IPS-18c (cell line): ENCODE data around the gene RASD2.

Source experiments
- H3K4me3 ChIP-seq: 2 replicates; pipeline ENCODE4 v1.7.0; 2013; ENCODE audit warnings: low read depth, mild to moderate bottlenecking, low read length, moderate library complexity; ENCODE audit not compliant: insufficient read depth
- H3K9me3 ChIP-seq: one replicate; pipeline ENCODE4 v1.6.1; 2013; ENCODE audit warnings: mild to moderate bottlenecking, low read length, moderate library complexity; ENCODE audit not compliant: control insufficient read depth, insufficient read depth

Gene RASD2

DNA sequence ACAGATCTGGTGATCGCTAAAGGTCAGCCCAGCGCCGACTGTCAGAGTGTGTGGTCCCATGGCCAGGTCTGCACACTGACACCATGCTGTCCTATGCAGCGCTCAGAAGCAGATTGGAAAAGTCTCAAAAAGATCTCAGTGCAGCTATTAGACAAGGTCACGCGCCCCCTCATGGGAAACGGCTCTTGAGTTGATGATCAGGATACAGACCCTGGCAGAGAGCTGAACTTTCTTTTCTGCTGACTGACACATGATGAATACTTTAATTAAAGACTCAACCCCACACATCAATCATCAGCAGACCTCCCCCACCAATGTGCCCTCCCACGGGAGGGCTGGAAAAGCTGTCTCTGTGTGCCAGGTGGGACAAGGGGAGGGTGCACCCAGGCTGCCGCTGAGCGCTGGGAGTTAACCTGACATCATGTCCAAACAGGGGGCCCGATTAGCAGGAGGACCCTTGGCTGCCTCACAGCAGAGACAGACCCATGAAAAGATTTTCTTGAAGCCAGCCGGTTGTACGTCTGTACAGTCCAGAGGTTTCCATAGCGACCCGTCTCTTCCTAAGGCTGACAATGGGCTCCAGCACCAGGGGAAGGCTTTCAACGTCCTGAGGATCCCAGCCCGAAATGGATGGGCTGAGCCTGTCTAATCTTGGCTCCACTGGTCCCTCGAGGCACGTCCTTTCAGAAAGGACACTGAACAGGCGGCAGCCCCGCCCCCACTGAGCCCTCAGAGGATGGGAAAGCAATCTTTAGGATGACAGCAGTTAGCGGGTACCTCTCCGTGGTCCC, 26.9 kb downstream of the RASD2 start:
- Histone ChIP-seq H3K9me3 (no peaks in the 10 kb centered on the region), H3K4me3 (no peak overlapping the region)

DNA sequence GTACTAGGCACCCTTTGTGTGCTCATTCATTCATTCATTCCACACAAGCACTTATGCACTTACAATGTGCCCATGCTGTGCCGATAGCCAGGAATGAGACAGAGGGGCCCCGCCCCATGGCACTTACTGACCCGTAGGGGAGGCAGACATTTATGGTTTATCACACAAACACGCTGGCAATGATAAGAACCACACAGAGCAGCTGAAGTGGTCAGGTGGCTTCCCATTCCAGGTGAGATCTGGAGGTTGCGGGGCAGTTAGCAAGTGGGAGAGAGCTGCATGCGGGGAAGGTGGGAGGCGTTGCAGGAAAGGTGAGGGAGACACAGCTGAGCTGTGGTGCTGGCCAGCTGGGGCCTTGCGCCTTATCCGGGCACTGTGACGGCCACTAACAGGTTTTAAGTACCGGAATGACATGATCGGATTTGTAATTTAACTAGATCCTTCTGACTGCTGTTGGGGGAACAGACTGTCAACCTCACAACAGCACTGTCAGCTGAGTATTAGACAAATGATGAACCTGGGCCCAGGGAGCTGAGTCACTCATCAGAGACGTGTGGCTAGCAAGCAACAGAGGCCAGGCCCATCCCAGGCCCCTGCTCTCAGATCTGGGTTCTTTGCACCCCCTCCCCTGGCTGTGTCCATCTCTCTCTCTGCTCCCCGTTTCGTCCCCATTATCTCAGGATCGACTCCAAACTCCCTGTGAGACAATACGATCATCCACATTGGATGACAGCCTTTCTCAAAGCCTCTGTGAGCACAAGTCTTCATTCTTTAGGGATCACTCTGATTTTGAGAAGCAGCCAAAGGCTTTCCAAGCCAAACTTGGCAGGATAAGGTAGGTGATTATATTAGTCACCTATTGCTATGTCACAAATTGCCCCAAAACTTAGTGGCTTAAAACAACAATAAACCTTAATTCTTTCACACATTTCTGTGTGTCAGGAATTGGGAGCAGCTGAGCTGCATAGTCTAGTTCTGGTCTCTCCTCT, 28.4 kb downstream of the RASD2 start:
- Histone ChIP-seq H3K9me3 (no peaks in the 10 kb centered on the region), H3K4me3 (no peak overlapping the region)

DNA sequence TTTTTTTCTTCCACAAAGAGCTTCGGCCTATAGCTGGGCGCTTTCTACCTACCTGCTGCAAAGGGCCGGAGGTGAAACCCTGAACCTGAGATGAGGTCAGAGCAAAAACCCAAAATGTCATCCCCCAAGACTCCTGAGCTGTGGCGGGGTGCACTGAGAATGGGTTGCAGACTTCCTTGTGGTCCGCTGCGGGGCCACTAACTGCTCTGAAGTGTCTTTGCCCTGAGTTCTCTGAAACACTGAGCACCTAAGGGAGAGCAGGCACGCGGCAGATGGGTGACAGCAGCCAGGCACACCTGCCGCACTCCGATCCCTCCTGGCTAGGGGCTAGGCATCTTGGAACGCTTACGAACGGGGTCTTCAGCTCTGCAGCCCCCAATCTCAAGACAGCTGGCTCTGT, 29.3 kb downstream of the RASD2 start:
- H3K9me3 ChIP-seq: no peaks in the 10 kb centered on the region
- no peak overlapping the region for H3K4me3 ChIP-seq

- no peak overlapping the region for H3K4me3 ChIP-seq
- no peaks in the 10 kb centered on the region for H3K9me3 ChIP-seq
Measured at GRCh38 chr22:35570686-35571194, 30.1 kb downstream of the RASD2 start.

GRCh38 chr22:35572556-35572955, 31.9 kb downstream of the RASD2 start:
- Histone ChIP-seq H3K4me3 (no peak overlapping the region), H3K9me3 (no peaks in the 10 kb centered on the region)

GRCh38 chr22:35575116-35575748, 34.6 kb downstream of the RASD2 start:
- Histone ChIP-seq H3K9me3 (no peaks in the 10 kb centered on the region), H3K4me3 (no peak overlapping the region)

DNA sequence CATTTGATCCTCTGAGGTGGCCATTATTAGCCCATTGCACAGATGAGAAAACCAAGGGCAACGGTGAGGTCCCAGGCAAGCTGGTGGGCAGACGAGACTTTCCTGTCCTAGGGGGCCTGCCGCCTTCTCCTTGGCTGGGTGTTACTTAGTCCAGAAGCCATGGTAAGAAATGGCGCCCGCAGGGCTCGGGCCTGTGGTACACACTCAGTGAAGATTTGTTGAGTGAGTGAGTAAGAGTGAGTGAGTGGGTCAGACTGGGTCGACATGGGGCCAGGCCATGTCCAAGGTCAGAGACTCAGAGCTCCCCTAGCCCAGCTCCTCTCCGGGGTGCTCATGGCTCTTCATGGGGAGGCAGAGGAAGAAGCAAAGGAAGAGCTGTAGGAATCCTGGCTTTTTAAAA, 36.0 kb downstream of the RASD2 start:
- no peak overlapping the region for H3K4me3 ChIP-seq

GRCh38 chr22:35577799-35578659, 37.4 kb downstream of the RASD2 start:
- no peak overlapping the region for H3K4me3 ChIP-seq
- no peaks in the 10 kb centered on the region for H3K9me3 ChIP-seq

More for the DNA sequence above, 36.0 kb downstream of the RASD2 start:
- no peaks in the 10 kb centered on the region for H3K9me3 ChIP-seq

DNA sequence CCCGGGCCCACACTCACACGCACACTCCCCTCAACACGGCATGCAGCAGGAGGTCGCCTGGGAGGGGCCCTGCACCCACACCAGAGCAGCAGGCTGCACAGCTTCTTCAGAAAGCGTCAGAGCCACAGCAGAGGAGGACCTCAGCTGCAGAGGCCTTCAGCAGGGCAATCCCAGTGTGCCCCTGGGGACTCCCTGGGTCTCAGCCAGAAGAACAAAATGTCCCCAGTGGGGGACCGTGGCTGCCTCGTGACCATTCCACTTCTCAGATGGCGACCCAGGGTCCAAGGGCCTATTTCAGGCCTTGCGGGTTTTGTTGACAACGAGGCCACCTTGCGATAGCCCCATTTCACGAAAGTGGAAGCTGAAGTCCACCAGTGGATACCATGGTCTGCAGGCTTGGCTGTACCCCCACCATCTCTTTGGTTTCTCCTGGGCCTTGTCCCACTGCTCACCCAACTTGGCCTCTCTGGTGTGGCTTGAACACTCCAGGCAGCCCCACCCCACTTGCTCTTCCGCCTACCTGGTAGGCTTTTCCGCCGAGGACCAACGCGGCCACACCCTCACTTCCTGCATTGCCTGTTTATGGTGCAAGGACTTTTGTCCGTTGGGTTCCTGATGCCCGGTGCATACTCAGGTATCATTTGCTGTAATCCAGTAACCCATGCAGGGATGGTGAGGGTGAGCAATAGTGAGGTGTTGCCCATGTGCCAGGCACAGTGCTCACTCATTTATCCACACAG, 38.4 kb downstream of the RASD2 start:
- no peaks in the 10 kb centered on the region for H3K9me3 ChIP-seq

DNA sequence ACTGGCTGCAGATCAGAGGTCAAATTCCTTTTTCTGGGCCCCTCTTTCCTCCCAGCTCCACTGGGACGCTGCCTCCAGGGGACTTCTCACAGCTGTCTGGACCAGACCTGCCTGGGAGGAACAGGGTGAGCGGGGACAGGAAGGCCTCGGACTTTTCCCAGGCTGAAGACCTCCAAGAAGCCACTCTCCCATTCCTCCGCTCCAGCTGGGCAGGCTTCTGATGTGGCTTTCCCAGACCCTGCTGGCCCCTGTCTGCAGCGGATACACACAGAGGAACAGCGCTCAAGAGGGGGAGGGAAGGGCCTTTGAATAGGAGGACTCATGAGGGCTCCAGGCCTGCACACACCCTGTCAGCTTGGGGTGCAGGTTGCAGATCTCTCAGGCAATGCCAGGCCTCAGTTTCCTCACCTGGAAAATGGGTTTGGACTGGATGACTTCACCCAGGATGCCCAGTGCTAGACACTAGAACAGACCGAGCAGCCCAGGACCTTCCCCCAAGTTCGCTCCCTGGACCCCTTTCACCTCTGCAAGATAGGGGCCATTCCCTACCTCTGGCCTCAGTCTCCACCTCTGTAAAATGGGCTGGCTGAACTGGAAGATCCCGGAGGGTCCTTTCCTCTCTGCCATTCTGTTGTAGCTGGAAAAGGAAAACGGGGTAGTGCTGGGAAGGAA, 39.9 kb downstream of the RASD2 start:
- H3K9me3 ChIP-seq: no peaks in the 10 kb centered on the region
- no peak overlapping the region for H3K4me3 ChIP-seq

More for the DNA sequence above, 38.4 kb downstream of the RASD2 start:
- H3K4me3 ChIP-seq: no peak overlapping the region

- no peaks in the 10 kb centered on the region for H3K9me3 ChIP-seq
- H3K4me3 ChIP-seq: no peak overlapping the region
Measured at GRCh38 chr22:35581023-35581413, 40.4 kb downstream of the RASD2 start.

- Histone ChIP-seq H3K9me3 (no peaks in the 10 kb centered on the region), H3K4me3 (no peak overlapping the region)
Measured at GRCh38 chr22:35582218-35582860, 41.7 kb downstream of the RASD2 start.

DNA sequence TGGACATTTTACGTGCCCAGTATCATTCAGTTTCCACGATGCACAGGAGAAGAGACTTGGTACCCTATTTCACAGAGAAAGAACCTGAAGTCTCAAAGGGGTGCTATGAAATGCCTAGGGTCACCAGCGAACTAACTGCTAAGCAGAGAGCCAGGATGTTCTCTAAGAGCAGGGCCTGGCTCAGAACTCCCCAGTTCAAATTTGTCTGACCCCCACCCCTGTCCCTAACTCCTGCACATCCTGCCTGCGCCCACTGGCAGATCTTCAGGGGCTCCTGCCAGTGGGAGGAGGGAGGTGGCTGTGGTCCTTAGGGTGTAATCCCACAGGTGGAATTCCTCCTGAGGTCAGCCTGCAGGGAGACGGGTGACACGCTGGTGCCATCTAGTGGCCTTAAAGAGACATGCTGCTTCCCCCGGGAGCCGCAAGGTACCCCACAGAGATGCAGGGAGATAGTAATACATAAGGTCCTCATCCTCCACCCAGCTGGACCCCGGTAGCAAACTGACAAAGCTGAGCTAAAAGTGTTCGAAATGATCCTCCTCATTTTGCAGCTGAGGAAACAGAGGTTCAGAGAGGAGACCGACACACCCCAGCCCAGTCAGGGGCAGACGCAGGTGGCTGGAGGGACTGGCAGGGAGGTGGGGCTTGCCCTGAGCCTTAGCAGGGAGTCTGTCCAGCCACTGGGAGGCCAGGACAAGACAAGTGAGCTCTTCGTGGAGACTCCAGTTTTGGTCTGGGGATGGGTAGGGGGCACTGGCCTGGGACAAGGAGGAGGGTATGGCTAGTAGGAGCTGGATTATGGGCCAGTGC, 42.4 kb downstream of the RASD2 start:
- no peaks in the 10 kb centered on the region for H3K9me3 ChIP-seq
- H3K4me3 ChIP-seq: no peak overlapping the region

DNA sequence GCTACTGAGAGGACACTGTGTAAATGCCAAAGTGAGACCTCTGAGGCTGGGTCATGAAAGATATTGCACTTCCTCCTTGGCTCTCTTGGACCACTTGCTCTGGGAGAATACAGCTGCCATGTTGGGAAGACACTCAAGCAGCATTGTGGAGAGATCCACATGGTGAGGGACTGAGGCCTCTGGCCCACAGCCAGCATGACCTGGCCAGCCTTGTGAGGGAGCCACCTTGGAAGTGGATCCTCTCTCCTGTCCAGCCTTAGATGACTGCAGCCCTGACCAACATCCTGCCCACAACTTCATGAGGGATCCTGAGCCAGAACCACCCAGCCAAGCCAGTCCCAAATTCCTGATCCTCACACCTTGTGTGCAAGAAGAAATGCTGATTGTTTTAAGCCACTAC, 46.1 kb downstream of the RASD2 start:
- H3K9me3 ChIP-seq: no peaks in the 10 kb centered on the region
- H3K4me3 ChIP-seq: no peak overlapping the region
